HuH-7.5 (cell line): ENCODE results near the gene CDH23.
A peak's percentile ranks its signal among the peaks of the same experiment; 100 is the strongest.

ENCODE experiments used
- DNase-seq: peaks from one replicate; pipeline ENCODE4 v3.0.0; 2011; ENCODE audit warnings: low spot score

The CDH23 gene

GRCh38 chr10:71486484-71487114 lies 89.9 kb downstream of the CDH23 start:
- DNase-seq, result peak; percentile 36

- DNase-seq, result no peak
Measured at GRCh38 chr10:71487726-71488125, 91.0 kb downstream of the CDH23 start.

- DNase-seq, result no peak
Measured at GRCh38 chr10:71489077-71489476, 92.4 kb downstream of the CDH23 start.

- no peak for DNase-seq
Measured at GRCh38 chr10:71492872-71493271, 96.2 kb downstream of the CDH23 start.

- no peak for DNase-seq
Measured at GRCh38 chr10:71493741-71494140, 97.0 kb downstream of the CDH23 start.

- no peak for DNase-seq
Measured at GRCh38 chr10:71494476-71494875, 97.8 kb downstream of the CDH23 start.

- DNase-seq, result no peak
Measured at GRCh38 chr10:71494980-71495381, 98.3 kb downstream of the CDH23 start.

- no peak for DNase-seq
Measured at GRCh38 chr10:71496927-71497762, 100.4 kb downstream of the CDH23 start.

- no peak for DNase-seq
Measured at GRCh38 chr10:71497763-71498326, 101.1 kb downstream of the CDH23 start.

- no peak for DNase-seq
Measured at GRCh38 chr10:71501402-71501801, 104.7 kb downstream of the CDH23 start.

- DNase-seq, result no peak
Measured at GRCh38 chr10:71502190-71502589, 105.5 kb downstream of the CDH23 start.

GRCh38 chr10:71502851-71503250 lies 106.1 kb downstream of the CDH23 start:
- DNase-seq, result no peak

- DNase-seq, result no peak
Measured at GRCh38 chr10:71504168-71504567, 107.4 kb downstream of the CDH23 start.

- DNase-seq, result no peak
Measured at GRCh38 chr10:71504570-71504969, 107.8 kb downstream of the CDH23 start.

- DNase-seq, result no peak
Measured at GRCh38 chr10:71505862-71506261, 109.1 kb downstream of the CDH23 start.

- no peak for DNase-seq
Measured at GRCh38 chr10:71509444-71509843, 112.7 kb downstream of the CDH23 start.

- DNase-seq, result no peak
Measured at GRCh38 chr10:71511206-71511605, 114.5 kb downstream of the CDH23 start.

GRCh38 chr10:71512312-71512711 lies 115.6 kb downstream of the CDH23 start:
- DNase-seq, result no peak

GRCh38 chr10:71512761-71513539 lies 116.2 kb downstream of the CDH23 start:
- DNase-seq, result no peak

- no peak for DNase-seq
Measured at GRCh38 chr10:71513540-71513853, 116.8 kb downstream of the CDH23 start.

GRCh38 chr10:71513936-71514335 lies 117.2 kb downstream of the CDH23 start:
- DNase-seq, result no peak

- DNase-seq, result no peak
Measured at GRCh38 chr10:71515531-71516172, 118.9 kb downstream of the CDH23 start.
